Type B pancreatic cell (in vitro differentiated cells): ENCODE data around the gene SLC19A2. TPM values are rescaled to one million over a fixed set of nuclear protein-coding genes. Genes with fewer than 3 reads are reported as not detected.

Source experiments
- DNase-seq: peaks from one replicate; pipeline ENCODE4 v3.0.0; 2021; ENCODE audit warnings: mixed read lengths; ENCODE audit not compliant: unreplicated experiment; ENCODE audit errors: extremely low spot score
- H3K27ac Mint-ChIP-seq: 2 replicates; pipeline ENCODE4 v1.8.0; 2021; ENCODE audit warnings: mild to moderate bottlenecking, mixed read lengths
- H3K27me3 Mint-ChIP-seq: 2 replicates; pipeline ENCODE4 v1.8.0; 2021; ENCODE audit warnings: mixed read lengths
- H3K36me3 Mint-ChIP-seq: 2 replicates; pipeline ENCODE4 v1.8.0; 2021; ENCODE audit warnings: mixed read lengths
- H3K4me1 Mint-ChIP-seq: one replicate; pipeline ENCODE4 v1.8.0; 2021; ENCODE audit warnings: mixed read lengths; ENCODE audit not compliant: unreplicated experiment
- H3K4me3 Mint-ChIP-seq: 2 replicates; pipeline ENCODE4 v1.8.0; 2021; ENCODE audit warnings: mild to moderate bottlenecking, mixed read lengths
- H3K9me3 Mint-ChIP-seq: 2 replicates; pipeline ENCODE4 v1.8.0; 2021; ENCODE audit warnings: mixed read lengths
- CTCF ChIP-seq: fragments of 200-600 bp; sonication (generic); conservative IDR thresholded peaks from 2 replicates; pipeline ENCODE4 v1.5.0; 2021; ENCODE audit warnings: antibody characterized with exemption, mild to moderate bottlenecking
- total RNA-seq: library from RNA; stranded (reverse); gene quantifications from 2 replicates; pipeline ENCODE4 v1.2.1, GENCODE V29; 2021; ENCODE audit warnings: low replicate concordance

SLC19A2 gene
- total RNA-seq, 1 donor from 2014 or later = 19.4 TPM

DNA sequence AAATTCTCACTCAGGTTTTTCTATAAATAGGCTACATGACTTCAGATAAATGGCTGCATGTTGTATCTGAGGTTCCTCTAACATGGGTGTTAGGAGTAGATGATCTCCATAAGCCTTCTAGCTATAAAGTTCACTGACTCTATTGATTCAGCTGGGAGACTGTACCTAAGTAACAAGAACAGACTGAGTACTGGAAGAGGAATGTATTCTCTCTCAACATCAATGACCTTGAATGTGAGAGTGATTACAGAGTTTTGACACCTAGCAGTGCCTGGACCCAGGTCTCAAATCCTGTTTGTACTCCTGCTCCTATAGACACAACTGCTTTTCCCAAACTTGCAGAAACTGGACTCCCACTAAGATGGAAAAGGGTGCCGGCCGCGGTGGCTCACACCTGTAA, 8.6 kb upstream of the SLC19A2 start:
- no peak for TF ChIP-seq CTCF
- peaks cover 11% of the 10 kb centered on the region for H3K9me3 Mint-ChIP-seq
- H3K4me1 Mint-ChIP-seq = peaks cover 7% of the 10 kb centered on the region
- no peak overlapping the region for H3K4me3 Mint-ChIP-seq
- H3K27me3 Mint-ChIP-seq = no peaks in the 10 kb centered on the region
- H3K27ac Mint-ChIP-seq = no peak overlapping the region
- no peak for DNase-seq
- H3K36me3 Mint-ChIP-seq = peaks cover 4% of the 10 kb centered on the region

DNA sequence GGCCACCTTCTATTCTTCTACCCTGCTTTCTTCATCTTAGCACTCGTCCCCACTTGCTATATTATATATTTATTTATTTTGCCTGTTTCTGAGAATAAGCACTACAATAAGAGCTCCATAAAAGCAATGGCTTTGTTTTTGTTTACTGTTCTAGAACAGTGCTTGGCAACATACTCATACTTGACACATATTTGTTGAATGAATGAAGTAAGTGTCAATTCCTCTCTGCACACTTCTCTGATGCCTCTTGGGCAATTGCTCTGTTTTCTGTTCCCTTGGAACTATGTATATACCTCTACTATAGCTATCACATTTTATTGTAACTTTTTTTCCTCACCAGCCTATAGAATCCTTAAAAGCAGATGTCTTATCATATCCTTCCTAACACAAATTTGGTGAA, 7.5 kb upstream of the SLC19A2 start:
- no peak for TF ChIP-seq CTCF
- Mint-ChIP-seq H3K27me3 (no peaks in the 10 kb centered on the region), H3K4me3 (no peak overlapping the region), H3K9me3 (peaks cover 5% of the 10 kb centered on the region), H3K36me3 (no peaks in the 10 kb centered on the region), H3K4me1 (peaks cover 2% of the 10 kb centered on the region), H3K27ac (no peak overlapping the region)
- no peak for DNase-seq

DNA sequence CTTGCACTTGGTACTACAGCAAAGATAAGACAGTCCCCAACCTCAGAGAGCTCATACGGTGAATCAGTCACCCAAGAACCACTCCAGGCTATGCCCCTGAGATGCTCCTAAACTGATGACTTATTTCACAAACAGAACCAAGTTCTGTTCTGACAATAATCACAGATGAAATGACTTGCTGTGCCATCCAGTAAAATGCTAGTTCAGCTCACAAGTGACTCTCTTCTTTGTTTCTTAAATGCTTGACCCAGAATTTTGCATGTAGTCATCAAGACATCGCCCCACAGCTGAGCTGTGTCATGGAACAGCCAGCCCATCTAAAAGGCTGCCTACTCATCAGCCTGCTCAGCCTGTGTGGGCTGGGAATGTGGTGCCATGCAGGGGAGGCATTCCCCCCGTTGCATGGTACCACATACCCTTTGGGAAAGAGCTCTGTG, 6.1 kb upstream of the SLC19A2 start:
- no peaks in the 10 kb centered on the region for H3K9me3 Mint-ChIP-seq
- peaks cover 8% of the 10 kb centered on the region for H3K4me1 Mint-ChIP-seq
- no peak overlapping the region for H3K27ac Mint-ChIP-seq
- H3K27me3 Mint-ChIP-seq = no peaks in the 10 kb centered on the region
- no peaks in the 10 kb centered on the region for H3K36me3 Mint-ChIP-seq
- H3K4me3 Mint-ChIP-seq = no peak overlapping the region
- no peak for TF ChIP-seq CTCF
- no peak for DNase-seq

GRCh38 chr1:169488157-169488556, 2.4 kb upstream of the SLC19A2 start:
- no peaks in the 10 kb centered on the region for H3K27me3 Mint-ChIP-seq
- H3K27ac Mint-ChIP-seq = peak overlapping the region; percentile 98
- DNase-seq = no peak
- TF ChIP-seq CTCF = no peak
- peaks cover 35% of the 10 kb centered on the region for H3K4me1 Mint-ChIP-seq
- H3K9me3 Mint-ChIP-seq = no peaks in the 10 kb centered on the region
- H3K36me3 Mint-ChIP-seq = no peaks in the 10 kb centered on the region
- H3K4me3 Mint-ChIP-seq = peak overlapping the region; percentile 99

DNA sequence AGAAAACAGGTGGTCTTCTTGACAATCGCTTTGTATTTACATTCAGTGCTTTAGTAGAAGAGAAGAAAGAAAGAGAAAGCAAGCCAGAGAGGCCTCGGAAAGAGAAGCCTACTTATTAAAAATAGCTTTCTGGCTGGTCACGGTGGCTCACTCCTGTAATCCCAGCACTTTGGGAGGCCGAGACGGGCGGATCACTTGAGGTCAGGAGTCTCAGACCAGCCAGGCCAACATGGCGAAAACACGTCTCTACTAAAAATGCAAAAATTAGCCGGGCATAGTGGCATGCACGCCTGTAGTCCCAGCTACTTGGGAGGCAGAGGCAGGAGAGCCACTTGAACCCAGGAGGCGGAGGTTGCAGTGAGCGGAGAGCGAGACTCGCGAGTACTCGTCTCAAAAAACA, 1.8 kb upstream of the SLC19A2 start:
- peak overlapping the region; percentile 99 for H3K4me3 Mint-ChIP-seq
- no peaks in the 10 kb centered on the region for H3K9me3 Mint-ChIP-seq
- H3K4me1 Mint-ChIP-seq = peaks cover 40% of the 10 kb centered on the region
- TF ChIP-seq CTCF = no peak
- no peak for DNase-seq
- peak overlapping the region; percentile 98 for H3K27ac Mint-ChIP-seq
- H3K36me3 Mint-ChIP-seq = no peaks in the 10 kb centered on the region
- H3K27me3 Mint-ChIP-seq = no peaks in the 10 kb centered on the region

DNA sequence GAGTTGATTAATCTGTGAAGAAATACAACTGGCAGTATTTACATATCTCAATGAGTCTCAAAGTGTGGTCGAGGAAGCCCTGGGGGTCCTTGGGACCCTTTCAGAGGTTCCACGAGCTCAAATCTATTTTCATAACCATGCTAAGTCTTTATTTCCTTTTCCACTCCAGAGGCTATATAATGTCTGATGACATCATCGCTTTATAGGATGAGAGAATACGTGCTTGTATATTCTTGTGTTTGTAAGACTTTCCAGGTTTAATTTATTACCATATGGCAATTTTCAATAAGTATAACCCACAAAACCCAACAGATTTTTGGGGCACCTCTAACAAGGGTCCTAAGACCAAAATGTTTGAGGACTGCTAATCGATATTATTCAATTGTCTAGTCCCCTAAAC, 1.4 kb upstream of the SLC19A2 start:
- TF ChIP-seq CTCF = no peak
- H3K36me3 Mint-ChIP-seq = no peaks in the 10 kb centered on the region
- peak overlapping the region; percentile 98 for H3K27ac Mint-ChIP-seq
- peak overlapping the region; percentile 99 for H3K4me3 Mint-ChIP-seq
- no peaks in the 10 kb centered on the region for H3K27me3 Mint-ChIP-seq
- H3K4me1 Mint-ChIP-seq = peaks cover 42% of the 10 kb centered on the region
- DNase-seq = no peak
- H3K9me3 Mint-ChIP-seq = no peaks in the 10 kb centered on the region
